C4-2B (cell line): ENCODE data around the gene SRPX2.

ENCODE experiments used
- H3K27ac ChIP-seq: fragments of 450-650 bp; 2 replicates; pipeline ENCODE4 v1.5.1; 2017
- CTCF ChIP-seq: fragments of 450-650 bp; conservative IDR thresholded peaks from 2 replicates; pipeline ENCODE4 v1.5.1; 2017; ENCODE audit warnings: mild to moderate bottlenecking
- ZFX ChIP-seq: fragments of 450-650 bp; IDR thresholded peaks from 2 replicates; pipeline ENCODE4 v1.6.1; 2017

Gene SRPX2

GRCh38 chrX:100642290-100642689 lies 1.7 kb upstream of the SRPX2 start:
- H3K27ac ChIP-seq, result no peak overlapping the region
- TF ChIP-seq ZFX (no peak), CTCF (no peak)

- no peak overlapping the region for H3K27ac ChIP-seq
- TF ChIP-seq ZFX, result no peak
- TF ChIP-seq CTCF, result no peak
Measured at GRCh38 chrX:100643212-100643611, 787 bp upstream of the SRPX2 start.

GRCh38 chrX:100645106-100645505 lies 1.1 kb downstream of the SRPX2 start:
- no peak overlapping the region for H3K27ac ChIP-seq
- TF ChIP-seq CTCF (no peak), ZFX (no peak)

GRCh38 chrX:100647095-100647494 lies 3.1 kb downstream of the SRPX2 start:
- H3K27ac ChIP-seq, result no peak overlapping the region
- no peak for TF ChIP-seq ZFX
- no peak for TF ChIP-seq CTCF

GRCh38 chrX:100647739-100648138 lies 3.7 kb downstream of the SRPX2 start:
- no peak overlapping the region for H3K27ac ChIP-seq
- TF ChIP-seq CTCF, result no peak
- no peak for TF ChIP-seq ZFX

- H3K27ac ChIP-seq, result no peak overlapping the region; the same call in 1 of the 2 replicates
Measured at GRCh38 chrX:100648458-100649417, 4.7 kb downstream of the SRPX2 start.

More at GRCh38 chrX:100648458-100649417, 4.7 kb downstream of the SRPX2 start:
- no peak for TF ChIP-seq CTCF
- TF ChIP-seq ZFX, result no peak
